Islet precursor cell (in vitro differentiated cells): ENCODE measurements around the gene ETV5.
A peak's percentile ranks its signal among the peaks of the same experiment; 100 is the strongest.

Experiments used
- DNase-seq: peaks from one replicate; pipeline ENCODE4 v3.0.0-alpha.2; 2018

Gene ETV5

GRCh38 chr3:186108941-186109865, at the start of gene ETV5:
Gene ETV5, minus strand, starts transcription at chr3:186109089. Its CDS starts 3,221 bp downstream, at chr3:186105868.
- peak; percentile 100 for DNase-seq

GRCh38 chr3:186154641-186155040, 45.8 kb upstream of the ETV5 start:
- DNase-seq, result no peak

- DNase-seq, result no peak
Observed at GRCh38 chr3:186152889-186153292, 44.0 kb upstream of the ETV5 start.

- DNase-seq, result no peak
Observed at GRCh38 chr3:186152361-186152798, 43.5 kb upstream of the ETV5 start.

- no peak for DNase-seq
Observed at GRCh38 chr3:186151077-186151971, 42.4 kb upstream of the ETV5 start.

GRCh38 chr3:186150041-186150830, 41.3 kb upstream of the ETV5 start:
- DNase-seq, result no peak

GRCh38 chr3:186149319-186149960, 40.6 kb upstream of the ETV5 start:
- DNase-seq, result no peak

- no peak for DNase-seq
Observed at GRCh38 chr3:186144257-186144656, 35.4 kb upstream of the ETV5 start.

GRCh38 chr3:186143250-186143649, 34.4 kb upstream of the ETV5 start:
- DNase-seq, result no peak

- DNase-seq, result no peak
Observed at GRCh38 chr3:186142393-186142932, 33.6 kb upstream of the ETV5 start.

GRCh38 chr3:186141790-186142189, 32.9 kb upstream of the ETV5 start:
- no peak for DNase-seq

GRCh38 chr3:186138272-186138981, 29.5 kb upstream of the ETV5 start:
- no peak for DNase-seq

GRCh38 chr3:186137051-186137685, 28.3 kb upstream of the ETV5 start:
- no peak for DNase-seq

- peak; percentile 37 for DNase-seq
Observed at GRCh38 chr3:186133980-186134379, 25.1 kb upstream of the ETV5 start.

GRCh38 chr3:186132487-186132886, 23.6 kb upstream of the ETV5 start:
- no peak for DNase-seq

GRCh38 chr3:186129206-186129605, 20.3 kb upstream of the ETV5 start:
- DNase-seq, result no peak

- DNase-seq, result peak; percentile 69
Observed at GRCh38 chr3:186128158-186128557, 19.3 kb upstream of the ETV5 start.

GRCh38 chr3:186127463-186127862, 18.6 kb upstream of the ETV5 start:
- no peak for DNase-seq

- no peak for DNase-seq
Observed at GRCh38 chr3:186125118-186125517, 16.2 kb upstream of the ETV5 start.

- no peak for DNase-seq
Observed at GRCh38 chr3:186124592-186124991, 15.7 kb upstream of the ETV5 start.

GRCh38 chr3:186123012-186123411, 14.1 kb upstream of the ETV5 start:
- no peak for DNase-seq
